ENCODE results near the gene ERLEC1.
"Not testable (repeated sequence)": the region's sequence is repeated elsewhere in the genome, so short reads cannot be mapped to it uniquely, and the experiment has no call there.

ERLEC1 gene

GRCh38 chr2:53784436-53784835 is 2.4 kb upstream of the ERLEC1 start:
- peak; percentile 16 for DNase-seq

GRCh38 chr2:53785366-53785765 is 1.5 kb upstream of the ERLEC1 start:
- peak; percentile 15 for DNase-seq

- peak; percentile 32 for DNase-seq
Measured at GRCh38 chr2:53786352-53786704, 516 bp upstream of the ERLEC1 start.

GRCh38 chr2:53787614-53788289 is 908 bp downstream of the ERLEC1 start:
- DNase-seq: peak; percentile 13

- no peak for DNase-seq
Measured at GRCh38 chr2:53793261-53793660, 6.4 kb downstream of the ERLEC1 start.

GRCh38 chr2:53793821-53794220 is 7.0 kb downstream of the ERLEC1 start:
- DNase-seq: no peak

GRCh38 chr2:53801547-53801946 is 14.7 kb downstream of the ERLEC1 start:
- DNase-seq: no peak

- DNase-seq: no peak
Measured at GRCh38 chr2:53802617-53803151, 15.8 kb downstream of the ERLEC1 start.

GRCh38 chr2:53811601-53812000 is 24.8 kb downstream of the ERLEC1 start:
- DNase-seq: no peak

- DNase-seq: no peak
Measured at GRCh38 chr2:53813151-53813550, 26.3 kb downstream of the ERLEC1 start.

- no peak for DNase-seq
Measured at GRCh38 chr2:53818854-53819435, 32.1 kb downstream of the ERLEC1 start.

GRCh38 chr2:53819634-53820033 is 32.8 kb downstream of the ERLEC1 start:
- no peak for DNase-seq

GRCh38 chr2:53820048-53820447 is 33.2 kb downstream of the ERLEC1 start:
- no peak for DNase-seq

- no peak for DNase-seq
Measured at GRCh38 chr2:53820711-53821110, 33.9 kb downstream of the ERLEC1 start.

- no peak for DNase-seq
Measured at GRCh38 chr2:53821810-53822209, 35.0 kb downstream of the ERLEC1 start.

GRCh38 chr2:53823639-53824038 is 36.8 kb downstream of the ERLEC1 start:
- DNase-seq: not testable (repeated sequence)

GRCh38 chr2:53826030-53826410 is 39.2 kb downstream of the ERLEC1 start:
- DNase-seq: no peak

GRCh38 chr2:53826587-53827397 is 39.9 kb downstream of the ERLEC1 start:
- DNase-seq: no peak

GRCh38 chr2:53827398-53828175 is 40.7 kb downstream of the ERLEC1 start:
- DNase-seq: no peak

GRCh38 chr2:53828331-53828730 is 41.5 kb downstream of the ERLEC1 start:
- no peak for DNase-seq

GRCh38 chr2:53829273-53829979 is 42.6 kb downstream of the ERLEC1 start:
- no peak for DNase-seq

GRCh38 chr2:53829980-53830290 is 43.1 kb downstream of the ERLEC1 start:
- not testable (repeated sequence) for DNase-seq
